ENCODE data around the gene PAM.

GRCh38 chr5:102853680-102854079 lies 98.6 kb downstream of the PAM start:
- TF ChIP-seq, protein P1, sequence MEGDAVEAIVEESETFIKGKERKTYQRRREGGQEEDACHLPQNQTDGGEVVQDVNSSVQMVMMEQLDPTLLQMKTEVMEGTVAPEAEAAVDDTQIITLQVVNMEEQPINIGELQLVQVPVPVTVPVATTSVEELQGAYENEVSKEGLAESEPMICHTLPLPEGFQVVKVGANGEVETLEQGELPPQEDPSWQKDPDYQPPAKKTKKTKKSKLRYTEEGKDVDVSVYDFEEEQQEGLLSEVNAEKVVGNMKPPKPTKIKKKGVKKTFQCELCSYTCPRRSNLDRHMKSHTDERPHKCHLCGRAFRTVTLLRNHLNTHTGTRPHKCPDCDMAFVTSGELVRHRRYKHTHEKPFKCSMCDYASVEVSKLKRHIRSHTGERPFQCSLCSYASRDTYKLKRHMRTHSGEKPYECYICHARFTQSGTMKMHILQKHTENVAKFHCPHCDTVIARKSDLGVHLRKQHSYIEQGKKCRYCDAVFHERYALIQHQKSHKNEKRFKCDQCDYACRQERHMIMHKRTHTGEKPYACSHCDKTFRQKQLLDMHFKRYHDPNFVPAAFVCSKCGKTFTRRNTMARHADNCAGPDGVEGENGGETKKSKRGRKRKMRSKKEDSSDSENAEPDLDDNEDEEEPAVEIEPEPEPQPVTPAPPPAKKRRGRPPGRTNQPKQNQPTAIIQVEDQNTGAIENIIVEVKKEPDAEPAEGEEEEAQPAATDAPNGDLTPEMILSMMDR (IDR thresholded peaks at IDR 0.05): no peak
- no peak for TF ChIP-seq POLR2A (IDR thresholded peaks at IDR 0.05)
